A549 (cell line): Measurements from ENCODE around the gene GALNT14. TPM values are rescaled to one million over a fixed set of nuclear protein-coding genes. Genes with fewer than 3 reads are reported as not detected.

Source experiments
- ATAC-seq, 2 experiments: fragments of 200-7000 bp in 1 of 2; fragments of >200 bp in 1 of 2; cut with Nextera tagmentation in 1 of 2; cut with Tn5 transposase in 1 of 2; 3 replicates each; pipeline versions ENCODE4 v1.8.0 to v1.9.1; 2018 to 2020; ENCODE audit warnings: mild to moderate bottlenecking in 1 of 2, moderate library complexity in 1 of 2
- CTCF ChIA-PET: fragments of 300-600 bp; sonication (Branson Sonifier 250); formaldehyde crosslinking; extraction: SDS; loops from one replicate; lab custom pipeline; 2021; ENCODE audit warnings: antibody characterized with exemption, inconsistent platforms; lab: Yijun Ruan, JAX
- POLR2A ChIA-PET: fragments of 350-600 bp; formaldehyde crosslinking; extraction: SDS; loops from one replicate; lab custom pipeline; 2021; ENCODE audit warnings: antibody characterized with exemption, inconsistent platforms; lab: Yijun Ruan, JAX
- DNase-seq, 2 experiments: peaks; one replicate each; pipeline versions ENCODE4 v3.0.0 to v3.0.0-alpha.2; 2011 to 2016; ENCODE audit warnings: low read depth in 1 of 2, low spot score in 1 of 2
- FAIRE-seq: peaks from 2 replicates; lab custom pipeline; 2011; peaks lifted over from hg19 to GRCh38; lab: Jason Lieb, UNC
- H3K27ac ChIP-seq, 2 experiments: fragments of >200 bp; sonication (Bioruptor Twin); formaldehyde crosslinking; 3 replicates each; pipeline ENCODE4 v1.5.1; 2016 to 2017
- H3K4me1 ChIP-seq: fragments of >200 bp; sonication (Bioruptor Twin); formaldehyde crosslinking; 3 replicates; pipeline ENCODE4 v1.6.1; 2016
- H3K4me2 ChIP-seq: fragments of >200 bp; sonication (Bioruptor Twin); formaldehyde crosslinking; 3 replicates; pipeline ENCODE4 v1.6.1; 2016
- H3K4me3 ChIP-seq: fragments of >200 bp; sonication (Bioruptor Twin); formaldehyde crosslinking; 3 replicates; pipeline ENCODE4 v1.5.1; 2016
- H3K9me3 ChIP-seq: fragments of >200 bp; sonication (Bioruptor Twin); formaldehyde crosslinking; 3 replicates; pipeline ENCODE4 v1.6.1; 2016
- CBX8 ChIP-seq: fragments of 200-600 bp; sonication (generic); IDR thresholded peaks from 2 replicates; pipeline ENCODE4 v1.6.1; 2016
- EHF ChIP-seq: fragments of 250-450 bp; sonication (Bioruptor Pico); IDR thresholded peaks from 2 replicates; pipeline ENCODE4 v1.5.0; 2020; ENCODE audit warnings: mild to moderate bottlenecking
- FOSB ChIP-seq: fragments of 250-450 bp; sonication (Bioruptor Pico); IDR thresholded peaks from 2 replicates; pipeline ENCODE4 v1.5.0; 2020; ENCODE audit warnings: mild to moderate bottlenecking, moderate library complexity
- GATA3 ChIP-seq: IDR thresholded peaks from 2 replicates; pipeline ENCODE4 v1.6.1; 2012; ENCODE audit warnings: borderline replicate concordance
- HDAC2 ChIP-seq: fragments of 200-600 bp; sonication (generic); IDR thresholded peaks from 2 replicates; pipeline ENCODE4 v1.6.1; 2016
- HOXA7 ChIP-seq: fragments of 250-450 bp; sonication (Bioruptor Pico); IDR thresholded peaks from 2 replicates; pipeline ENCODE4 v1.5.0; 2020; ENCODE audit warnings: mild to moderate bottlenecking, moderate library complexity
- JUNB ChIP-seq: fragments of >200 bp; sonication (Bioruptor Twin); formaldehyde crosslinking; IDR thresholded peaks from 2 replicates; pipeline ENCODE4 v1.6.1; 2016
- KDM1A ChIP-seq: fragments of 200-600 bp; sonication (generic); IDR thresholded peaks from 2 replicates; pipeline ENCODE4 v1.6.1; 2016; ENCODE audit warnings: low read depth, mild to moderate bottlenecking
- KDM5A ChIP-seq: fragments of 200-600 bp; sonication (generic); IDR thresholded peaks from 2 replicates; pipeline ENCODE4 v1.6.1; 2016; ENCODE audit warnings: antibody characterized with exemption, mild to moderate bottlenecking
- MAFK ChIP-seq: fragments of 450-650 bp; IDR thresholded peaks from 2 replicates; pipeline ENCODE4 v1.6.1; 2014; ENCODE audit not compliant: partially characterized antibody
- MAZ ChIP-seq: fragments of 150-350 bp; IDR thresholded peaks from 2 replicates; pipeline ENCODE4 v1.6.1; 2014; ENCODE audit warnings: antibody characterized with exemption, low read depth, low read length, borderline replicate concordance
- POLR2AphosphoS2 ChIP-seq: conservative IDR thresholded peaks from 2 replicates; pipeline ENCODE4 v1.6.1; 2012; ENCODE audit warnings: low read length, improper control_type of control experiment, inconsistent platforms
- RAD21 ChIP-seq, 2 experiments: fragments of >200 bp in 1 of 2; sonication (Bioruptor Twin) in 1 of 2; formaldehyde crosslinking in 1 of 2; IDR thresholded peaks in 1 of 2; conservative IDR thresholded peaks in 1 of 2; 2 replicates in 1 of 2; 3 replicates in 1 of 2; pipeline ENCODE4 v1.6.1; 2012 to 2018; ENCODE audit warnings: inconsistent platforms in 1 of 2
- RARB ChIP-seq: fragments of 250-450 bp; sonication (Bioruptor Pico); IDR thresholded peaks from 2 replicates; pipeline ENCODE4 v1.8.0; 2021; ENCODE audit warnings: mild to moderate bottlenecking, moderate library complexity
- TFCP2L1 ChIP-seq: fragments of 250-450 bp; sonication (Bioruptor Pico); IDR thresholded peaks from 2 replicates; pipeline ENCODE4 v1.5.0; 2021; ENCODE audit warnings: mild to moderate bottlenecking
- WGBS: methylation state at CpG from one replicate; pipeline ENCODE4 v1.1.6; 2017; ENCODE audit errors: missing lambda C conversion rate; 5-methylcytosine and 5-hydroxymethylcytosine counted together
- polyA plus RNA-seq, 4 experiments: library from polyadenylated mRNA; depleted of rRNA in 3 of 4; stranded (reverse); fragments of >200 nt; fragmentation: RNase III in 1 of 4; extraction: RNeasy Plus Mini Kit Qiagen cat#74134 plus additional on column Dnase treatment in 1 of 4; gene quantifications; 2 replicates in 3 of 4; 3 replicates in 1 of 4; pipeline ENCODE4 v1.2.3, GENCODE V29; 2011 to 2017
- TF ChIP-seq, protein P1 (sequence below): fragments of 450-650 bp; IDR thresholded peaks from 2 replicates; pipeline ENCODE4 v1.6.1; 2014; ENCODE audit warnings: antibody characterized with exemption
- TF ChIP-seq, protein P2 (sequence below): fragments of 150-350 bp; IDR thresholded peaks from 2 replicates; pipeline ENCODE4 v1.6.1; 2014; ENCODE audit warnings: low read depth, mild to moderate bottlenecking, low read length
- TF ChIP-seq, protein P3 (sequence below): IDR thresholded peaks from 2 replicates; pipeline ENCODE4 v1.6.1; 2012; ENCODE audit warnings: low read depth, borderline replicate concordance
- TF ChIP-seq, protein P4 (sequence below): fragments of >200 bp; sonication (Bioruptor Twin); formaldehyde crosslinking; IDR thresholded peaks from 3 replicates; pipeline ENCODE4 v1.5.1; 2016

Gene GALNT14
- polyA plus RNA-seq, 2 of the 4 experiments (the other 2 are of a cell fraction): 34.4 to 38.3 TPM

DNA sequence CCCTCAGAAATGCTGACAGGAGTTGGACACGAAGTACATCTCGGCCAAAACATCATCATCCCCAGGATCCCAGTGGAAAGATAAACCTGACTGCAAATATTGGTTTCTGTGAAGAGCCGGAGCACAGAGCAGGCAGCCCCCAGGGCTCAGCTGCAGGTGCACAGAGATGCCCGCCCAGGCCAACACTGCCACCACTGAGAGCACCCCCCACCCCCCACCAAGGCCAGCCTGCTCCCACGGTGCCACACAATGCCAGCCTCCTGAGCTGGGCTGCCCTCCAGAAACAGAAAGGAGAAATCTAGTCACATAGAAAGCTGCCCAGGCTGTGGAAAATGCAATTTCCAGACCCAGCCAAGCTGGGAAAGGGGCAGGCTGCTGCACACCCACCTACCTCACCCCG is 71.7 kb downstream of the GALNT14 start (continued):
- TF ChIP-seq CBX8: no peak
- no peak for TF ChIP-seq RARB (CRISPR knock-in tag)
- no peak for TF ChIP-seq POLR2AphosphoS2

DNA sequence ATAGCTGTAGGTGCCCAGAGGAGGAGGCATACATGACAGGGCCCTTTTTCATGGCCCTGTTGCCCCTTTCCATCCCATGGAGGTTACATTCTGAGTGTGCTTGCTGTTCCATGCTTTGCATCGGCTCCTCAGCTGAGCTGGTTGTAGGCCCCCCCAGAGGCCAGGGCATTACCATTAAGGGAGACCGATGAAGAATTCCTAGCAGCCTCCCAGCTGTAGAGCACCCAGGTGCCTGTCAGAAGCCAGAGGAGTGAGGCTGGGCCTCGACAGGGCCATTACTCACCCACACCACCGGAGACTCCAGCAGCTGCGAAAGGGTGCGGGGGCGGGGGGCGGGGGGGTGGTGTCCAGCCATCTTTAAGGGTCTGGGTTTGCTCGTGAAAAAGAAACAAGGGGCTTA is 72.2 kb downstream of the GALNT14 start:
- no peak for FAIRE-seq
- POLR2A ChIA-PET: no interaction called here
- H3K27ac ChIP-seq: no peak overlapping the region
- H3K4me2 ChIP-seq: no peak overlapping the region
- no peak overlapping the region for H3K4me3 ChIP-seq
- no peaks in the 10 kb centered on the region for H3K9me3 ChIP-seq
- WGBS: 82% methylated on average over 5 of the region's 9 CpGs
- no peaks in the 10 kb centered on the region for H3K4me1 ChIP-seq
- no peak for ATAC-seq
- TF ChIP-seq RAD21 (conservative IDR thresholded peaks at IDR 0.05 in 1 of 2, IDR thresholded peaks at IDR 0.05 in 1 of 2): no peak
- no peak for TF ChIP-seq TFCP2L1
- no peak for TF ChIP-seq MAZ
- no peak for TF ChIP-seq EHF (CRISPR knock-in tag)
- TF ChIP-seq HDAC2: no peak
- no peak for TF ChIP-seq MAFK
- TF ChIP-seq, protein P1, sequence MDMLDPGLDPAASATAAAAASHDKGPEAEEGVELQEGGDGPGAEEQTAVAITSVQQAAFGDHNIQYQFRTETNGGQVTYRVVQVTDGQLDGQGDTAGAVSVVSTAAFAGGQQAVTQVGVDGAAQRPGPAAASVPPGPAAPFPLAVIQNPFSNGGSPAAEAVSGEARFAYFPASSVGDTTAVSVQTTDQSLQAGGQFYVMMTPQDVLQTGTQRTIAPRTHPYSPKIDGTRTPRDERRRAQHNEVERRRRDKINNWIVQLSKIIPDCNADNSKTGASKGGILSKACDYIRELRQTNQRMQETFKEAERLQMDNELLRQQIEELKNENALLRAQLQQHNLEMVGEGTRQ: no peak
- CTCF ChIA-PET: interaction anchor here (0.6 kb wide), 1 partner anchor 27 kb away, joined by 3 read pairs; no protein-coding TSS in a partner anchor
- DNase-seq: no peak

DNA sequence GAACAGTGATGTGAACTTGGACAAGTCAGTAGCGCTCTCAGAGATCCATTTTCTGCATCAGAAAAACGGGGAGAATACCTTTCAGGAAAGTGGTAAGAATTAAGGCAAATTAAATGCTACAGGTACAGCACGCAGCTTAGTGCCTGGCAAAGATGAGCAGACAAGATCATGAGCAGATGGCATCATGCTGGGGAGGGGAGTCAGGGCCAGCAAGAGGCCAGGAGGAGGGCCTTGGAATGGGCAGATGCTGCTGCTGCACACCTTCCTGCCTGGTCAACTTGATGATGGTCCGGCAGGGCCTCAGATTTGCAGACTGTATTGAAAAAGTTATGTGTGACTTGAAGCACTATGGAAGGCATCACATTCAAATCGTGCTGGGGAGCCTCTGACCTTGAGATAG is 72.9 kb downstream of the GALNT14 start:
- no peak for FAIRE-seq
- no peak for ATAC-seq

DNA sequence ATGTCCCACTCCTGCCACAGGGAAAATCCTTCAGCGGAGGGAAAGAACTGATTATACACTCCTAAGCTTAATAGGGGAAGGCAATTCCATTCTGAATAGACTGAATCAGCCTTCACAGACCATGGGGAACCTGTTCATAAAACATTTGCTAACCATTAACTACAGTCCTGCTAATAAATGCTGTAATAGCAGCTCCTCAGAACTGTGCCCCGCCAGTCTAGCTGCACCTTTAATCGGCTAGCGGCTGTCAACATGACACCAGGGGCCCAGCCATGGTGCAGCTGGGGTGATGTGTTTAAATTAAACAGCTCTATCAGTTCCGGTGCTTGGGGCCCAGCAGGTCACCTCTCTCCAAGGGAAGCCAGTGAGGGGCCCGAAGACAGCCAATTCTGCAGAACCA is 77.8 kb downstream of the GALNT14 start:
- DNase-seq: no peak

More for the DNA sequence above, 72.9 kb downstream of the GALNT14 start:
- DNase-seq: no peak
- 75% methylated on average over 5 of the region's 5 CpGs for WGBS
- H3K4me1 ChIP-seq: no peaks in the 10 kb centered on the region
- no peak overlapping the region for H3K4me3 ChIP-seq
- POLR2A ChIA-PET: no interaction called here
- CTCF ChIA-PET: no interaction called here
- H3K4me2 ChIP-seq: no peak overlapping the region
- no peaks in the 10 kb centered on the region for H3K9me3 ChIP-seq
- no peak overlapping the region for H3K27ac ChIP-seq
- TF ChIP-seq KDM1A (no peak), TFCP2L1 (no peak), RARB (CRISPR knock-in tag) (no peak), GATA3 (no peak), FOSB (CRISPR knock-in tag) (no peak), HOXA7 (CRISPR knock-in tag) (no peak)
- TF ChIP-seq, protein P2, sequence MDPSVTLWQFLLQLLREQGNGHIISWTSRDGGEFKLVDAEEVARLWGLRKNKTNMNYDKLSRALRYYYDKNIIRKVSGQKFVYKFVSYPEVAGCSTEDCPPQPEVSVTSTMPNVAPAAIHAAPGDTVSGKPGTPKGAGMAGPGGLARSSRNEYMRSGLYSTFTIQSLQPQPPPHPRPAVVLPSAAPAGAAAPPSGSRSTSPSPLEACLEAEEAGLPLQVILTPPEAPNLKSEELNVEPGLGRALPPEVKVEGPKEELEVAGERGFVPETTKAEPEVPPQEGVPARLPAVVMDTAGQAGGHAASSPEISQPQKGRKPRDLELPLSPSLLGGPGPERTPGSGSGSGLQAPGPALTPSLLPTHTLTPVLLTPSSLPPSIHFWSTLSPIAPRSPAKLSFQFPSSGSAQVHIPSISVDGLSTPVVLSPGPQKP: no peak

More for the DNA sequence above, 77.8 kb downstream of the GALNT14 start:
- Histone ChIP-seq H3K4me3 (no peak overlapping the region), H3K4me2 (no peak overlapping the region), H3K4me1 (no peaks in the 10 kb centered on the region), H3K9me3 (no peaks in the 10 kb centered on the region), H3K27ac (no peak overlapping the region)
- WGBS: 89% methylated on average over 6 of the region's 6 CpGs
- ChIA-PET CTCF (interaction anchor here (1.7 kb wide), 1 partner anchor 110 kb away, joined by 4 read pairs; no protein-coding TSS in a partner anchor), POLR2A (no interaction called here)
- TF ChIP-seq, protein P3, sequence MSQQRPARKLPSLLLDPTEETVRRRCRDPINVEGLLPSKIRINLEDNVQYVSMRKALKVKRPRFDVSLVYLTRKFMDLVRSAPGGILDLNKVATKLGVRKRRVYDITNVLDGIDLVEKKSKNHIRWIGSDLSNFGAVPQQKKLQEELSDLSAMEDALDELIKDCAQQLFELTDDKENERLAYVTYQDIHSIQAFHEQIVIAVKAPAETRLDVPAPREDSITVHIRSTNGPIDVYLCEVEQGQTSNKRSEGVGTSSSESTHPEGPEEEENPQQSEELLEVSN: no peak
- TF ChIP-seq MAFK: no peak
- TF ChIP-seq, protein P4, sequence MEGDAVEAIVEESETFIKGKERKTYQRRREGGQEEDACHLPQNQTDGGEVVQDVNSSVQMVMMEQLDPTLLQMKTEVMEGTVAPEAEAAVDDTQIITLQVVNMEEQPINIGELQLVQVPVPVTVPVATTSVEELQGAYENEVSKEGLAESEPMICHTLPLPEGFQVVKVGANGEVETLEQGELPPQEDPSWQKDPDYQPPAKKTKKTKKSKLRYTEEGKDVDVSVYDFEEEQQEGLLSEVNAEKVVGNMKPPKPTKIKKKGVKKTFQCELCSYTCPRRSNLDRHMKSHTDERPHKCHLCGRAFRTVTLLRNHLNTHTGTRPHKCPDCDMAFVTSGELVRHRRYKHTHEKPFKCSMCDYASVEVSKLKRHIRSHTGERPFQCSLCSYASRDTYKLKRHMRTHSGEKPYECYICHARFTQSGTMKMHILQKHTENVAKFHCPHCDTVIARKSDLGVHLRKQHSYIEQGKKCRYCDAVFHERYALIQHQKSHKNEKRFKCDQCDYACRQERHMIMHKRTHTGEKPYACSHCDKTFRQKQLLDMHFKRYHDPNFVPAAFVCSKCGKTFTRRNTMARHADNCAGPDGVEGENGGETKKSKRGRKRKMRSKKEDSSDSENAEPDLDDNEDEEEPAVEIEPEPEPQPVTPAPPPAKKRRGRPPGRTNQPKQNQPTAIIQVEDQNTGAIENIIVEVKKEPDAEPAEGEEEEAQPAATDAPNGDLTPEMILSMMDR: no peak
- TF ChIP-seq JUNB: no peak
- no peak for TF ChIP-seq KDM5A
- TF ChIP-seq RARB (CRISPR knock-in tag): no peak
- ATAC-seq (no peak), FAIRE-seq (no peak)
